Panc1 (cell line): ENCODE measurements around the gene STOX2. TPM values are rescaled to one million over a fixed set of nuclear protein-coding genes. Genes with fewer than 3 reads are reported as not detected.

Source experiments
- ATAC-seq: fragments of 200-7000 bp; cut with Tn5 transposase; 2 replicates; pipeline ENCODE4 v1.9.1; 2020; ENCODE audit warnings: mild to moderate bottlenecking, moderate library complexity
- BruUV-seq: library from RNA; stranded (reverse); fragments of 400-500 nt; replicated peaks from 2 replicates; lab custom pipeline; 2021; lab: Mats Ljungman, UMichigan
- CTCF ChIA-PET: fragments of 300-600 bp; sonication (Branson Sonifier 250); formaldehyde crosslinking; loops from one replicate; lab custom pipeline; 2022; ENCODE audit warnings: antibody characterized with exemption; lab: Charles Lee
- POLR2A ChIA-PET: fragments of 300-600 bp; sonication (Branson Sonifier 250); formaldehyde crosslinking; loops from one replicate; lab custom pipeline; 2022; ENCODE audit warnings: antibody characterized with exemption; lab: Charles Lee
- DNase-seq: peaks from one replicate; pipeline ENCODE4 v3.0.0-alpha.2; 2010; ENCODE audit warnings: low read depth, low spot score
- H3K27ac ChIP-seq: 2 replicates; pipeline ENCODE4 v1.5.1; 2011; ENCODE audit warnings: mild to moderate bottlenecking, low read length, inconsistent platforms
- H3K27me3 ChIP-seq: fragments of 200-500 bp; sonication (Bioruptor generic); 2 replicates; pipeline ENCODE4 v1.6.0; 2014; ENCODE audit warnings: low read length, inconsistent platforms; ENCODE audit not compliant: control insufficient read depth, insufficient read depth
- H3K36me3 ChIP-seq: fragments of 200-500 bp; sonication (Bioruptor generic); 2 replicates; pipeline ENCODE4 v1.5.1; 2014; ENCODE audit warnings: inconsistent platforms, mild to moderate bottlenecking, low read length, moderate library complexity; ENCODE audit not compliant: control insufficient read depth, insufficient read depth
- H3K4me1 ChIP-seq: 2 replicates; pipeline ENCODE4 v1.5.1; 2011; ENCODE audit warnings: inconsistent platforms, mild to moderate bottlenecking, low read length, moderate library complexity; ENCODE audit not compliant: control insufficient read depth, insufficient read depth
- H3K4me3 ChIP-seq, 2 experiments: 2 replicates each; pipeline ENCODE4 v1.5.1; 2011 to 2012; ENCODE audit warnings: low read depth in 2 of 2, low read length in 2 of 2, mild to moderate bottlenecking in 2 of 2, inconsistent platforms in 1 of 2, moderate library complexity in 1 of 2
- H3K9me3 ChIP-seq: fragments of 200-500 bp; sonication (Bioruptor generic); 2 replicates; pipeline ENCODE4 v1.5.1; 2014; ENCODE audit warnings: low read depth, mild to moderate bottlenecking, inconsistent platforms, low read length, moderate library complexity; ENCODE audit not compliant: control insufficient read depth, insufficient read depth
- POLR2AphosphoS5 ChIP-seq: IDR thresholded peaks from 2 replicates; pipeline ENCODE4 v1.6.1; 2012; ENCODE audit warnings: mild to moderate bottlenecking, low read depth, low read length, moderate library complexity
- SIN3A ChIP-seq: IDR thresholded peaks from 2 replicates; pipeline ENCODE4 v1.6.1; 2012; ENCODE audit warnings: low read depth, mild to moderate bottlenecking, low read length, moderate library complexity, borderline replicate concordance; ENCODE audit not compliant: insufficient read depth
- TCF7L2 ChIP-seq: IDR thresholded peaks from 2 replicates; pipeline ENCODE4 v1.6.1; 2011; ENCODE audit warnings: mild to moderate bottlenecking, low read depth, low read length, inconsistent platforms
- in situ Hi-C: cut with HindIII; loops from 2 replicates; pipeline ENCODE4 v1.10.0; 2016; ENCODE audit warnings: low sequenced_read_pairs, low pct_unique_long_range_greater_than_20kb
- intact Hi-C: fragments of 100-400 bp; cut with micrococcal nuclease; formaldehyde crosslinking; loops from one replicate; pipeline ENCODE4 v1.10.0; 2022; ENCODE audit not compliant: unreplicated experiment
- total RNA-seq: library from RNA; stranded (reverse); gene quantifications from one replicate; pipeline ENCODE4 v1.2.1, GENCODE V29; 2021; ENCODE audit not compliant: unreplicated experiment
- TF ChIP-seq, protein P1 (sequence below), 2 experiments: IDR thresholded peaks; 2 replicates each; pipeline ENCODE4 v1.6.1; 2011 to 2012; ENCODE audit warnings: low read depth in 2 of 2, control low read depth in 1 of 2, low read length in 1 of 2, mild to moderate bottlenecking in 1 of 2, moderate library complexity in 1 of 2; ENCODE audit not compliant: insufficient read depth in 1 of 2
- TF ChIP-seq, protein P2 (sequence below): fragments of 450-650 bp; IDR thresholded peaks from 2 replicates; pipeline ENCODE4 v1.5.1; 2017; ENCODE audit warnings: mild to moderate bottlenecking

The STOX2 gene
- total RNA-seq, 1 experiment from 2014 or later: 10.6 TPM

DNA sequence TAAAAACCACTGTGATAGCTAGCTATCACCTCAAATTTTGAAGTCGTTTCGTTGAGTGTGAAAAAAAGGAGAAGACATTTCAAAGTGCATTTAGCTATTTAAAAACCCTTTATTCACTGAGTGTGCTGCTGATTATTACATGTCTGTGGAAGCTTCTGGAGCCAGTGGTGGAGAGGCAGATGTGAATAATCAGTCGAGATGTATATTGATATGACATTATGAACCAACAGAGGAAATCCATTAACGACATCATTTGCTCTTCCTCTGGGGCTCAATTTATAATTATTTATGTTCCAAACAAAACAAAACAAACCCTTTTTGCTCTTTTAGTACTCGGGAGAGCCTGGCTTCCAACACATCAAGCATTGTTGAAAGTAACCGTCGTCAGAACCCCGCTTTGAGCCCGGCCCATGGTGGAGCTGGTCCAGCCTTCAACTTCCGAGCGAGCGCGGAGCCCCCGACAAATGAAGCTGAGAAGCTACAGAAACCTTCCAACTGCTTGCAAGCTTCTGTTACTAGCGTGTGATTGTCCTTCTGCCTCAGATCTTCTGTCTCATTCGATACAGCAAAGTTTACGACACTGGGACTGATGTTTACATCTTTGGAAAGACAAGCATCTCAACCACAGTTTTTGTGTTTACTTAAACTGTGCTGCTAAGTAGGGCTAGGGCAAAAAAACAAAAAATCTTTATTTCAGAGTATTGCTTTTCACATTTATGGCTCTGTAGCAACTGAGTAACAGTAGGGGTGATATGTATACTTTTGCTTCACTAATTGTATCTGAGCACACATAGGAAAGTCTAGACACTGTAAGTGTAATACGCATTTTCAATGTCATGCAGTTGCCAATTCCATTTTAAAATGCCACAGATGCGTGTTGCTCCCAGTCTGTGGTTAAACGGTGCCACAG lies 111.9 kb downstream of the STOX2 start:
- ChIA-PET CTCF (no interaction called here), POLR2A (no interaction called here)
- in situ Hi-C loops: no loop called here
- intact Hi-C loops: no loop called here
- H3K4me3 ChIP-seq: no peak overlapping the region
- H3K9me3 ChIP-seq: no peaks in the 10 kb centered on the region
- TF ChIP-seq POLR2AphosphoS5: no peak
- TF ChIP-seq, protein P1, sequence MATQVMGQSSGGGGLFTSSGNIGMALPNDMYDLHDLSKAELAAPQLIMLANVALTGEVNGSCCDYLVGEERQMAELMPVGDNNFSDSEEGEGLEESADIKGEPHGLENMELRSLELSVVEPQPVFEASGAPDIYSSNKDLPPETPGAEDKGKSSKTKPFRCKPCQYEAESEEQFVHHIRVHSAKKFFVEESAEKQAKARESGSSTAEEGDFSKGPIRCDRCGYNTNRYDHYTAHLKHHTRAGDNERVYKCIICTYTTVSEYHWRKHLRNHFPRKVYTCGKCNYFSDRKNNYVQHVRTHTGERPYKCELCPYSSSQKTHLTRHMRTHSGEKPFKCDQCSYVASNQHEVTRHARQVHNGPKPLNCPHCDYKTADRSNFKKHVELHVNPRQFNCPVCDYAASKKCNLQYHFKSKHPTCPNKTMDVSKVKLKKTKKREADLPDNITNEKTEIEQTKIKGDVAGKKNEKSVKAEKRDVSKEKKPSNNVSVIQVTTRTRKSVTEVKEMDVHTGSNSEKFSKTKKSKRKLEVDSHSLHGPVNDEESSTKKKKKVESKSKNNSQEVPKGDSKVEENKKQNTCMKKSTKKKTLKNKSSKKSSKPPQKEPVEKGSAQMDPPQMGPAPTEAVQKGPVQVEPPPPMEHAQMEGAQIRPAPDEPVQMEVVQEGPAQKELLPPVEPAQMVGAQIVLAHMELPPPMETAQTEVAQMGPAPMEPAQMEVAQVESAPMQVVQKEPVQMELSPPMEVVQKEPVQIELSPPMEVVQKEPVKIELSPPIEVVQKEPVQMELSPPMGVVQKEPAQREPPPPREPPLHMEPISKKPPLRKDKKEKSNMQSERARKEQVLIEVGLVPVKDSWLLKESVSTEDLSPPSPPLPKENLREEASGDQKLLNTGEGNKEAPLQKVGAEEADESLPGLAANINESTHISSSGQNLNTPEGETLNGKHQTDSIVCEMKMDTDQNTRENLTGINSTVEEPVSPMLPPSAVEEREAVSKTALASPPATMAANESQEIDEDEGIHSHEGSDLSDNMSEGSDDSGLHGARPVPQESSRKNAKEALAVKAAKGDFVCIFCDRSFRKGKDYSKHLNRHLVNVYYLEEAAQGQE (IDR thresholded peaks at IDR 0.05; ENCODE audit: insufficient read depth in 1 of 2, low read depth in 2 of 2, low read length in 1 of 2): no peak
- TF ChIP-seq SIN3A: no peak
- TF ChIP-seq, protein P2, sequence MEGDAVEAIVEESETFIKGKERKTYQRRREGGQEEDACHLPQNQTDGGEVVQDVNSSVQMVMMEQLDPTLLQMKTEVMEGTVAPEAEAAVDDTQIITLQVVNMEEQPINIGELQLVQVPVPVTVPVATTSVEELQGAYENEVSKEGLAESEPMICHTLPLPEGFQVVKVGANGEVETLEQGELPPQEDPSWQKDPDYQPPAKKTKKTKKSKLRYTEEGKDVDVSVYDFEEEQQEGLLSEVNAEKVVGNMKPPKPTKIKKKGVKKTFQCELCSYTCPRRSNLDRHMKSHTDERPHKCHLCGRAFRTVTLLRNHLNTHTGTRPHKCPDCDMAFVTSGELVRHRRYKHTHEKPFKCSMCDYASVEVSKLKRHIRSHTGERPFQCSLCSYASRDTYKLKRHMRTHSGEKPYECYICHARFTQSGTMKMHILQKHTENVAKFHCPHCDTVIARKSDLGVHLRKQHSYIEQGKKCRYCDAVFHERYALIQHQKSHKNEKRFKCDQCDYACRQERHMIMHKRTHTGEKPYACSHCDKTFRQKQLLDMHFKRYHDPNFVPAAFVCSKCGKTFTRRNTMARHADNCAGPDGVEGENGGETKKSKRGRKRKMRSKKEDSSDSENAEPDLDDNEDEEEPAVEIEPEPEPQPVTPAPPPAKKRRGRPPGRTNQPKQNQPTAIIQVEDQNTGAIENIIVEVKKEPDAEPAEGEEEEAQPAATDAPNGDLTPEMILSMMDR: no peak
- no peak for TF ChIP-seq TCF7L2
- H3K27me3 ChIP-seq: no peaks in the 10 kb centered on the region
- DNase-seq (no peak), ATAC-seq (no peak)
- no peak overlapping the region for H3K27ac ChIP-seq
- H3K36me3 ChIP-seq: no peaks in the 10 kb centered on the region
- no peaks in the 10 kb centered on the region for H3K4me1 ChIP-seq
- BruUV-seq: no TSS peak

DNA sequence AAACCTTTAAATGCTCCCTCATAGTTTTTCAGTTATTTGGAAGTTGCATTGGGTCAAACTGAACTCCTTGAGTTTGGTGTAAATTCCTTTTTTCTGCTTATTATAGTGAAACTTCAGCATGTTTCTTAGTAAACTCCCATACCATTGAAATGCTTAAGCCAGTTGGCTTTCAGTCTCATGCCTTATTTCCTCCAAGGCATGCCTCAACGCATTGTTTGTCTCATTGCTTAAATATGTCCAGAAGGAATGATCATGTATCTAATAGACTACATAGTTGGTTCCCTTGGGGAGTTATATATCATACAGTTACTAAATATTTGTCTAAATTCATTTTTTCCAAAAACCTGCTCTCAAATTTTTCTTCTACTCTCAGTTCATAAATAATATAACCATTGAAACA lies 114.0 kb downstream of the STOX2 start:
- Histone ChIP-seq H3K4me3 (no peak overlapping the region), H3K36me3 (no peaks in the 10 kb centered on the region), H3K9me3 (no peaks in the 10 kb centered on the region), H3K27me3 (no peaks in the 10 kb centered on the region), H3K27ac (no peak overlapping the region), H3K4me1 (no peaks in the 10 kb centered on the region)
- intact Hi-C loops (no loop called here), in situ Hi-C loops (no loop called here)
- ATAC-seq (no peak), DNase-seq (no peak)
- ChIA-PET POLR2A (interaction anchor here (0.6 kb wide), 1 partner anchor 155 kb away, joined by 3 read pairs; no protein-coding TSS in a partner anchor), CTCF (no interaction called here)
- no TSS peak for BruUV-seq
- TF ChIP-seq, protein P2: no peak
- TF ChIP-seq SIN3A (no peak), TCF7L2 (no peak), POLR2AphosphoS5 (no peak)
- TF ChIP-seq, protein P1 (IDR thresholded peaks at IDR 0.05; ENCODE audit: insufficient read depth in 1 of 2, low read depth in 2 of 2, low read length in 1 of 2): no peak
